Measurements from ENCODE around the gene FPR2.
"Not testable (repeated sequence)": the region's sequence is repeated elsewhere in the genome, so short reads cannot be mapped to it uniquely, and the experiment has no call there.

The FPR2 gene

DNA sequence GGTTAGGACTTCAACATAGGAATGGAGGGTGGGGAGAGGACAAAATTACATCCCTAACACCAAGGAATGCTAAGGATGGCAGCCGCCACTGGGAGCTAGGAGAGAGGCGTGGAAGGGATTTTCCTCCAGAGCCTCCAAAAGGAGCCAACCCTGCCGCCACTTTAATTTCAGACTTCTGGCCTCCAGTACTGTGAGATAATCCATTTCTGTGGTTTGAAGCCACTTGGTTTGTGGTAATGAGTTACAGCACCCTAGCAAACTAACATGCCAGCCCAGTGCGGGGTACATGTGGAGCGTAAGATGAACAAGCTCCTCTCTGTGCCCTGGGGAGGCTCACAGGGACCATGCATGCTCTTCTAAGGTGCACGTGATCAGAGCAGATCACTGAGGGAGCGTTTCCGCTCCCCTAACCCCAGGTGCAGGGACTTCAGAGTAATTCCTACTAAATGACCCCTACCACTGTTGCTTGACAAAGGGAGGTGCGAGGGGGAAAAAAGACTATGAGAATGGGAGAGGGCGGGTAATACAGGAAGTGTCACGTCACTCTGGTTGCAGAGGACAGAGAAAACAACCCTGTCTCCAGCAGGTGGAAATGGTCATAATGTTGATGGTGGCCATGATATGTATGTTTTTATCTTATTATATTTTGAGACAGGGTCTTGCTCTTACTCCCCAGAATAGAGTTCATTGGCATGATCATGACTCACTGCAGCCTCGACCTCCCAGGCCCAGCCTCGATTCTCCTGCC, 21.3 kb upstream of the FPR2 start:
- no peak for DNase-seq (ENCODE audit: low read depth, low spot score)

DNA sequence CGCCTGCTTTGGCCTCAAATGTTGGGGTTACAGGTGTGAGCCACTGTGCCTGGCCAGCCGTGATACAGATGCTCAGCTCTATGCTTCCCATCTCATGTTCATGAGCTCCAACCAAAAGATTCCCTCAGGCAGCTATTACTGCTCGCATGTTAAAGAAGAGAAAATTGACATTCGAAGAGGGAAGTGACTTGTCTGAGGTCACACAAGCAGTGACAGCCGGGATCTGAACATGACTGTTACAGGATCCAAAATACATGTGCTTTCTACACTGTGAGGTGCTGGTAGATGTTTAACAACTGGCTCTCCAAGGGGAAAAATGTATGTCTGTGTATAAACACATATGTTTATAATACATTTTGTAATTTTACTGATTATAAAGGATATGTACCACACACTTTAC, 20.6 kb upstream of the FPR2 start:
- no peak for DNase-seq (ENCODE audit: low read depth, low spot score)

GRCh38 chr19:51742789-51743188, 18.2 kb upstream of the FPR2 start:
- no peak for DNase-seq (ENCODE audit: low read depth, low spot score)

GRCh38 chr19:51743405-51743804, 17.6 kb upstream of the FPR2 start:
- no peak for DNase-seq (ENCODE audit: low read depth, low spot score)

GRCh38 chr19:51746731-51747130, 14.2 kb upstream of the FPR2 start:
- no peak for DNase-seq (ENCODE audit: low read depth, low spot score)

GRCh38 chr19:51749979-51750378, 11.0 kb upstream of the FPR2 start:
- no peak for DNase-seq (ENCODE audit: low read depth, low spot score)

GRCh38 chr19:51750400-51751094, 10.4 kb upstream of the FPR2 start:
- DNase-seq (ENCODE audit: low read depth, low spot score) = no peak

DNA sequence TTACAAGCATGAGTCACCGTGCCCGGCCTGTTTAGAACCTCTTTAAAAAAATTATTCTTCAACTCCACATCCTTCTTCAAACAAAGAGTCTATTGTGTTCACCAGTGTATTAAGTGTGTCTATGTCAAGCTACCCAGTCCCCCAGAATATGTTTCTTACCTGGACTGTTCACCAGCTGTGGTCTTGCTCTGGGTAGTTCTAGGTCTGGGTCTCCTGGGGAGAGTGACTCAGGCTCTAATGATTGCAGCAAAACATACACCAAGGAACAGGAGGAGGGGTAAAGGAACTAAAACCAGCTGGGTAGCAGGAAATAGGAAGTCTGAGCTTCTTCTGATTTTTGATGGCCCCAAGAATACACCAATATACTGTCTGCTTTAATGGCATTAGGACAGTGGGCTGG, 9.3 kb upstream of the FPR2 start, which contains the start of gene FPR1:
Gene FPR1, minus strand, starts transcription at position 224 of the 400 bp plus-strand sequence. CDS start 4,884 bp downstream, outside the sequence.
- no peak for DNase-seq (ENCODE audit: low read depth, low spot score)

DNA sequence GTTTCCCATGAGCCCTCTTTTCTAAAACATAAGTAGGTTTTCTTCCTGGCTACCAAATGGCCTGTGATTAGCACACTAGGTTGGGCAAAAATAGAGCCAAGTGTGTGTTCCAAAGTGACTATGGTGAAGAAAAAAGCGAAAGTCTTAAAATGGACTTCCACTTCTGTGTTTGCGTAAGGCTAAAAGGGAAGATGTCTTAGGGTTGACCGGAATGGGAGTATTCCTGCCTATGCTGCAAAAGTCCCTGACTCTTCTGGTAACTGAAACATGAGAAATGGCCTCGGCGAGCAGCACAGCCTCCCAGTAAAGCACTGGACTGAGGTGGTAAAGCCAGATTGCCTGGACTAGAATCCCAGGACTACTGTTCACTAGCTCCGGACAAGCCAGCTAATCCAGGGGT, 6.9 kb upstream of the FPR2 start:
- no peak for DNase-seq (ENCODE audit: low read depth, low spot score)

GRCh38 chr19:51754770-51755169, 6.2 kb upstream of the FPR2 start:
- DNase-seq (ENCODE audit: low read depth, low spot score) = no peak

GRCh38 chr19:51755571-51755970, 5.4 kb upstream of the FPR2 start:
- no peak for DNase-seq (ENCODE audit: low read depth, low spot score)

DNA sequence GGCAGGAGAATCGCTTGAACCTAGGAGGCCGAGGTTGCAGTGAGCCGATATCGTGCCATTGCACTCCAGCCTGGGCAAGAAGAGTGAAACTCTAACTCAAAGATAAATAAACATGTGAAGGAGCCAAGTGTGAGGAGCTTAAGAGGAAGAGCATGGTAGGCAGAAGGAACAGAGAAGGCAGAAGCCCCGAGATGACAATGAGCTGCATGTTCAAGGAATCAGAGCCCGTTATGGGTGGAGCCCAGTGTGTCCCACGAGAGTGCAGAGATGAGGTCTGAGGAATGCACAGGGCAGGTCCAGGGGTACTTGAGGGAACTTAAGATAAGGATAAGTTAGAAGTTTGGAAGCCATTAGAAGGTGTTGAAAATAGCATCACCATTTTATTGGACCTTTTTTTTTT, 716 bp downstream of the FPR2 start:
- DNase-seq (ENCODE audit: low read depth, low spot score) = no peak

GRCh38 chr19:51765086-51765485, 4.1 kb downstream of the FPR2 start:
- no peak for DNase-seq (ENCODE audit: low read depth, low spot score)

- DNase-seq (ENCODE audit: low read depth, low spot score) = no peak
These were observed 5.5 kb downstream of the FPR2 start for GRCh38 chr19:51766461-51766860.

- DNase-seq (ENCODE audit: low read depth, low spot score) = no peak
These were observed 10.6 kb downstream of the FPR2 start for GRCh38 chr19:51771376-51772130.

DNA sequence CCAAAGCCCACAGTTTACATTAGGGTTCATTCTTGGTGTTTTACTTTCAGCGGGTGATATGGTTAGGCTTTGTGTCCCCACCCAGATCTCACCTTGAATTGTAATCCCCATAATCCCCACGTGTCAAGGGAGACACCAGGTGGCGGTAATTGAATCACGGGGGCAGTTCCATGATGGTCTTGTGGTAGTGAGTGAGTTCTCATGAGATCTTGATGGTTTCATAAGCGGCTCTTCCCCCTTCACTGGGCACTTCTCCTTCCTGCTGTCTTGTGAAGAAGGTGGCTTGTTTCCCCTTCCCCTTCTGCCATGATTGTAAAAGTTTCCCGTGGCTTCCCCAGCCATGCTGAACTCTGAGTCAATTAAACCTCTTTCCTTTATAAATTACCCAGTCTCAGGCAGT, 12.0 kb downstream of the FPR2 start:
- DNase-seq (ENCODE audit: low read depth, low spot score) = no peak

DNA sequence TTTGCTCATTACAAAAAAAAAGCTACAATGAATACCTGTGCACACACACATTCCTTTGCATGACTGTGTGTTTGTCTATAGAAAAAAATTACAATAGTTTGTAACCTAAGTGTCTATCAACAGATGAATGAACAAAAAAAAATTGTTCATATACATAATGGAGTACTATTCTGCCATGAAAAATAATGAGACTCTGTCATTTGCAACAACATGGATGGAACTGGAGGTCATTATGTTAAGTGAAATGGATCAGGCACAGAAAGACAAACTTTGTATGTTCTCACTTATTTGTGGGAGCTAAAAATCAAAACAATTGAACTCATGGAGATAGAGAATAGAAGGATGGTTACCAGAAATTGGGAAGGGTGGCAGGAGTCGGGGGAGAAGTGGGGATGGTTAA, 15.6 kb downstream of the FPR2 start:
- not testable (repeated sequence) for DNase-seq (ENCODE audit: low read depth, low spot score)

DNA sequence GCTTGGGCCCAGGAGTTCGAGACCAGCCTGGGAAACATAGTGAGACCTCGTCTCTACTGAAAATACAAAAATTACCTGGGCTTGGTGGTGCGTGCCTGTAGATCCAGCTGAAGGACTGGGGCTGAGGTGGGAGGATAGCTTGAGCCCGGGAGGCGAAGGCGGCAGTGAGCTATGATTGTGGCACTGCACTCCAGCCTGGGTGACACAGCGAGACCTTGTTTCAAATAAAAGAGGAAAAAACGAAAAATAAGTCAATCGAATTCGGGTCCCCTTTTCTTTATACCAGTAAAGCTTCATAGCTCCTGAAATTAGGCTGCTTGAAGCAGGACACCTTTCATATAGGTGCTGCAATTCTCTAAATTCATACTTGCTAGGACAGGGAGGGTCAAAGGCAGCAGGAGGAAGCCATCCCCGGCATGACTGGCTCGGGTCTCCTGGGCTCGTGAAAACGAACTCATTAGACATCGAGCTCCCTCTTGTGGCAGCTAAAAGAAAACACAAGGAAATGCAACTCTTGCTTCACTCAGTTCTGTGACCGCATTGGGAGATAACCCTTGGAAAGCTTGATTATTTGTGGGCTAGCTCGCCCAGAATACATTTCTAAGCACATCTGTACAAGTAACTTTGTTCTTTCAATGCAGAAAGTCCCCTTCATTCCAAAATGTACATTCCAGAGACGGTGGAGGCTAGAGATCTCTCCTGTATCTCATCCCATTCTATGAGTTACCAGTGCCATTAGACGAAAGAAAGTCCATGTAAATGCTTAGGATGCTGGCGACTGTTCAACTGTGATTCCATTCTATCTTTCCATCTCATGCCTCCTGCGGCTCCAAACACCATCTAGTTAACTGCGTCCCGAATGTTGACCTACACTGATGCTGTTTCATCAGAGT, 16.8 kb downstream of the FPR2 start:
- peak; percentile 11 for DNase-seq (ENCODE audit: low read depth, low spot score)

DNA sequence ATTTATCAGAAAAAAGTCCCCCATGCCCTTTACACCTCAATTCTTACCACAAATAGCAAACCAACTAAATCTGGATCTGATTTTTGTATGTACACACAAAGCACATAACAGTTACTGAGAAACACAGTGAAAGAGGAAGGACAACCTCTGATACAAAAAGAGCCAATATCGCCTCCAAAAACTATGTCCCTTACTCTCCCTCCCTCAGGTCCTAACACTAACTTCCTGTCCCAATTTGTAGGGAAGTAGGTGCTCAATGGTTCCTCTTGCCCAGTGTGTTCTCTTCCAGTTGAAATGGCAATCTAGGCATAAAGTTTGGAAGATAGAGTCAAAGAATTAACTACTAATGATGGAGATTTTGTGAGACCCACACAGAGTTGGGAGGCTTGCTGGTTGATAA, 18.2 kb downstream of the FPR2 start:
- DNase-seq (ENCODE audit: low read depth, low spot score) = no peak

- DNase-seq (ENCODE audit: low read depth, low spot score) = no peak
These were observed 18.7 kb downstream of the FPR2 start for GRCh38 chr19:51779703-51780102.

GRCh38 chr19:51780270-51780669, 19.3 kb downstream of the FPR2 start:
- DNase-seq (ENCODE audit: low read depth, low spot score) = no peak

- no peak for DNase-seq (ENCODE audit: low read depth, low spot score)
These were observed 21.0 kb downstream of the FPR2 start for GRCh38 chr19:51781999-51782398.
